Right hindlimb (tissue), 1 donor: ENCODE data around the gene FRYL.
"Not testable (repeated sequence)": the region's sequence is repeated elsewhere in the genome, so short reads cannot be mapped to it uniquely, and the experiment has no call there.

Experiments used
- DNase-seq: peaks from one replicate; pipeline ENCODE4 v3.0.0-alpha.2; 2018

Gene FRYL

GRCh38 chr4:48694824-48695223, 85.3 kb downstream of the FRYL start:
- DNase-seq: no peak

GRCh38 chr4:48693856-48694574, 86.1 kb downstream of the FRYL start:
- no peak for DNase-seq

GRCh38 chr4:48692897-48693296, 87.2 kb downstream of the FRYL start:
- DNase-seq: no peak

- DNase-seq: no peak
Measured at GRCh38 chr4:48692044-48692443, 88.0 kb downstream of the FRYL start.

- DNase-seq: no peak
Measured at GRCh38 chr4:48688953-48689352, 91.1 kb downstream of the FRYL start.

GRCh38 chr4:48687313-48688051, 92.6 kb downstream of the FRYL start:
- no peak for DNase-seq

- DNase-seq: no peak
Measured at GRCh38 chr4:48686369-48686768, 93.7 kb downstream of the FRYL start.

- DNase-seq: no peak
Measured at GRCh38 chr4:48683784-48684666, 96.1 kb downstream of the FRYL start.

- not testable (repeated sequence) for DNase-seq
Measured at GRCh38 chr4:48682870-48683269, 97.2 kb downstream of the FRYL start.

GRCh38 chr4:48681856-48682255, 98.2 kb downstream of the FRYL start:
- no peak for DNase-seq

- no peak for DNase-seq
Measured at GRCh38 chr4:48680848-48681568, 99.1 kb downstream of the FRYL start.

GRCh38 chr4:48673537-48673936, 106.5 kb downstream of the FRYL start:
- no peak for DNase-seq

GRCh38 chr4:48670587-48670986, 109.5 kb downstream of the FRYL start:
- DNase-seq: no peak

GRCh38 chr4:48669086-48669485, 111.0 kb downstream of the FRYL start:
- DNase-seq: no peak

GRCh38 chr4:48668254-48669017, 111.6 kb downstream of the FRYL start:
- no peak for DNase-seq

- no peak for DNase-seq
Measured at GRCh38 chr4:48667148-48667547, 112.9 kb downstream of the FRYL start.

GRCh38 chr4:48665555-48666186, 114.4 kb downstream of the FRYL start:
- no peak for DNase-seq

- no peak for DNase-seq
Measured at GRCh38 chr4:48664938-48665337, 115.1 kb downstream of the FRYL start.

GRCh38 chr4:48661391-48661790, 118.7 kb downstream of the FRYL start:
- no peak for DNase-seq

- DNase-seq: no peak
Measured at GRCh38 chr4:48660347-48660746, 119.7 kb downstream of the FRYL start.

GRCh38 chr4:48654015-48654664, 125.9 kb downstream of the FRYL start:
- no peak for DNase-seq
